Measurements from ENCODE around the gene ATXN7. TPM values are rescaled to one million over a fixed set of nuclear protein-coding genes. Genes with fewer than 3 reads are reported as not detected.

ATXN7 gene
- total and polyA plus RNA-seq, 8 donors: 7.3 to 40.4 (median 25.2) TPM

GRCh38 chr3:63842127-63842526 is 21.5 kb upstream of the ATXN7 start:
- H3K27ac ChIP-seq: no peak overlapping the region

GRCh38 chr3:63845215-63845614 is 18.5 kb upstream of the ATXN7 start:
- peaks cover 0 to 8% (median 3%) of the 10 kb centered on the region in 3 donors for H3K4me1 ChIP-seq
- DNase-seq (no peak), ATAC-seq (no peak), FAIRE-seq (no peak)
- H3K27ac ChIP-seq: no peak overlapping the region
- TF ChIP-seq CTCF (IDR thresholded peaks at IDR 0.05): no peak
- no peaks in the 10 kb centered on the region for H3K36me3 ChIP-seq
- H3K27me3 ChIP-seq: no peaks in the 10 kb centered on the region
- intact Hi-C loops (cut with DNase I): no loop called here
- H3K4me3 ChIP-seq: no peak overlapping the region
- H3K9me3 ChIP-seq: no peaks in the 10 kb centered on the region
- 93 to 98% methylated on average over 4 of the region's 4 CpGs for WGBS, 2 donors

More at GRCh38 chr3:63842127-63842526, 21.5 kb upstream of the ATXN7 start:
- no peak for TF ChIP-seq CTCF (IDR thresholded peaks at IDR 0.05)
- no peak overlapping the region for H3K4me3 ChIP-seq
- no peaks in the 10 kb centered on the region for H3K4me1 ChIP-seq
- no peaks in the 10 kb centered on the region for H3K27me3 ChIP-seq
- no peaks in the 10 kb centered on the region for H3K9me3 ChIP-seq
- intact Hi-C loops (cut with DNase I): no loop called here
- no peak for DNase-seq
- no peak for ATAC-seq
- H3K36me3 ChIP-seq: no peaks in the 10 kb centered on the region
- no peak for FAIRE-seq

GRCh38 chr3:63847718-63848450 is 15.8 kb upstream of the ATXN7 start:
- no peak overlapping the region for H3K27ac ChIP-seq
- FAIRE-seq (no peak), ATAC-seq (peak; percentile 41 to 80 (median 58))

GRCh38 chr3:63849175-63849574 is 14.5 kb upstream of the ATXN7 start:
- H3K4me3 ChIP-seq: no peak overlapping the region
- no peaks in the 10 kb centered on the region for H3K27me3 ChIP-seq
- ATAC-seq (no peak), DNase-seq (no peak), FAIRE-seq (no peak)
- peaks cover 0 to 8% (median 3%) of the 10 kb centered on the region in 3 donors for H3K4me1 ChIP-seq
- no peak for TF ChIP-seq CTCF (IDR thresholded peaks at IDR 0.05)
- H3K27ac ChIP-seq: no peak overlapping the region
- 96% methylated on average over 4 of the region's 4 CpGs for WGBS, 2 donors
- H3K9me3 ChIP-seq: no peaks in the 10 kb centered on the region
- intact Hi-C loops (cut with DNase I): no loop called here
- no peaks in the 10 kb centered on the region for H3K36me3 ChIP-seq

More at GRCh38 chr3:63847718-63848450, 15.8 kb upstream of the ATXN7 start:
- Histone ChIP-seq H3K27me3 (no peaks in the 10 kb centered on the region), H3K4me3 (no peak overlapping the region), H3K36me3 (no peaks in the 10 kb centered on the region), H3K9me3 (no peaks in the 10 kb centered on the region), H3K4me1 (peaks cover 0 to 8% (median 3%) of the 10 kb centered on the region in 3 donors)
- WGBS, 2 donors: 20 to 21% methylated on average over 1 of the region's 1 CpG
- intact Hi-C loops (cut with DNase I): no loop called here
- TF ChIP-seq CTCF (IDR thresholded peaks at IDR 0.05): no peak
- DNase-seq: no peak

GRCh38 chr3:63851287-63851686 is 12.4 kb upstream of the ATXN7 start:
- Histone ChIP-seq H3K9me3 (no peaks in the 10 kb centered on the region), H3K4me3 (no peak overlapping the region), H3K27me3 (no peaks in the 10 kb centered on the region), H3K4me1 (peaks cover 0 to 8% (median 3%) of the 10 kb centered on the region in 3 donors), H3K36me3 (no peaks in the 10 kb centered on the region), H3K27ac (no peak overlapping the region)
- ATAC-seq (no peak), FAIRE-seq (no peak), DNase-seq (no peak)
- 94 to 98% methylated on average over 3 of the region's 3 CpGs for WGBS, 2 donors
- intact Hi-C loops (cut with DNase I): no loop called here
- TF ChIP-seq CTCF (IDR thresholded peaks at IDR 0.05): no peak
